Measurements from ENCODE around the gene CHST1. TPM values are rescaled to one million over a fixed set of nuclear protein-coding genes. Genes with fewer than 3 reads are reported as not detected.

The CHST1 gene
- polyA plus RNA-seq, 1 experiment, result 0.04 TPM

GRCh38 chr11:45661439-45662055 lies 3.9 kb downstream of the CHST1 start:
- Histone ChIP-seq H3K36me3 (ENCODE audit: control insufficient read depth, insufficient read depth, low read length) (no peaks in the 10 kb centered on the region), H3K27me3 (ENCODE audit: control insufficient read depth, insufficient read depth, low read length) (peaks cover 26% of the 10 kb centered on the region), H3K4me3 (ENCODE audit: low read depth, low read length) (no peak overlapping the region)
- CTCF ChIA-PET, result interaction anchor here (1.1 kb wide), 1 partner anchor 290 kb away, joined by 5 read pairs; no protein-coding TSS in a partner anchor
- POLR2A ChIA-PET, result no interaction called here
- DNase-seq (ENCODE audit: low read depth), result no peak
- no peak for TF ChIP-seq CTCF (IDR thresholded peaks at IDR 0.05; ENCODE audit: insufficient read depth, low read depth, low read length)

- CTCF ChIA-PET, result interaction anchor here (0.9 kb wide), 1 partner anchor 290 kb away, joined by 3 read pairs; no protein-coding TSS in a partner anchor
- Histone ChIP-seq H3K36me3 (ENCODE audit: control insufficient read depth, insufficient read depth, low read length) (no peaks in the 10 kb centered on the region), H3K4me3 (ENCODE audit: low read depth, low read length) (no peak overlapping the region), H3K27me3 (ENCODE audit: control insufficient read depth, insufficient read depth, low read length) (peaks cover 20% of the 10 kb centered on the region)
- DNase-seq (ENCODE audit: low read depth), result no peak
- no peak for TF ChIP-seq CTCF (IDR thresholded peaks at IDR 0.05; ENCODE audit: insufficient read depth, low read depth, low read length)
- POLR2A ChIA-PET, result no interaction called here
Measured at GRCh38 chr11:45660729-45661438, 4.5 kb downstream of the CHST1 start.

- no peak for DNase-seq (ENCODE audit: low read depth)
- no peak for TF ChIP-seq CTCF (IDR thresholded peaks at IDR 0.05; ENCODE audit: insufficient read depth, low read depth, low read length)
- ChIA-PET POLR2A (no interaction called here), CTCF (no interaction called here)
- no peaks in the 10 kb centered on the region for H3K36me3 ChIP-seq (ENCODE audit: control insufficient read depth, insufficient read depth, low read length)
- peaks cover 19% of the 10 kb centered on the region for H3K27me3 ChIP-seq (ENCODE audit: control insufficient read depth, insufficient read depth, low read length)
- no peak overlapping the region for H3K4me3 ChIP-seq (ENCODE audit: low read depth, low read length)
Measured at GRCh38 chr11:45659818-45660160, 5.6 kb downstream of the CHST1 start.

- Histone ChIP-seq H3K4me3 (ENCODE audit: low read depth, low read length) (no peak overlapping the region), H3K27me3 (ENCODE audit: control insufficient read depth, insufficient read depth, low read length) (peaks cover 17% of the 10 kb centered on the region), H3K36me3 (ENCODE audit: control insufficient read depth, insufficient read depth, low read length) (no peaks in the 10 kb centered on the region)
- CTCF ChIA-PET, result interaction anchor here (0.7 to 2.4 kb wide), 2 partner anchors 11 to 288 kb away, joined by 3 to 10 read pairs; no protein-coding TSS in a partner anchor
- DNase-seq (ENCODE audit: low read depth), result no peak
- TF ChIP-seq CTCF (IDR thresholded peaks at IDR 0.05; ENCODE audit: insufficient read depth, low read depth, low read length), result no peak
- POLR2A ChIA-PET, result no interaction called here
Measured at GRCh38 chr11:45659031-45659817, 6.2 kb downstream of the CHST1 start.

All from BJ (cell line).